Measurements from ENCODE around the gene DPYD.

Gene DPYD

GRCh38 chr1:97120806-97121205, 800.0 kb downstream of the DPYD start:
- DNase-seq = no peak

- DNase-seq = no peak
Measured at GRCh38 chr1:97119260-97120158, 801.3 kb downstream of the DPYD start.

- no peak for DNase-seq
Measured at GRCh38 chr1:97114842-97115241, 806.0 kb downstream of the DPYD start.

GRCh38 chr1:97112442-97112841, 808.4 kb downstream of the DPYD start:
- DNase-seq = no peak

GRCh38 chr1:97108179-97108578, 812.7 kb downstream of the DPYD start:
- DNase-seq = no peak

GRCh38 chr1:97105531-97105930, 815.3 kb downstream of the DPYD start:
- DNase-seq = no peak

- no peak for DNase-seq
Measured at GRCh38 chr1:97101509-97101908, 819.3 kb downstream of the DPYD start.

GRCh38 chr1:97097404-97097925, 823.4 kb downstream of the DPYD start:
- DNase-seq = no peak

- no peak for DNase-seq
Measured at GRCh38 chr1:97095764-97096163, 825.1 kb downstream of the DPYD start.

- no peak for DNase-seq
Measured at GRCh38 chr1:97094247-97094972, 826.4 kb downstream of the DPYD start.

GRCh38 chr1:97093741-97094140, 827.1 kb downstream of the DPYD start:
- DNase-seq = no peak

- DNase-seq = no peak
Measured at GRCh38 chr1:97092824-97093223, 828.0 kb downstream of the DPYD start.

GRCh38 chr1:97091679-97092078, 829.2 kb downstream of the DPYD start:
- DNase-seq = no peak

- DNase-seq = no peak
Measured at GRCh38 chr1:97091263-97091662, 829.6 kb downstream of the DPYD start.

GRCh38 chr1:97090725-97091124, 830.1 kb downstream of the DPYD start:
- DNase-seq = no peak

- DNase-seq = no peak
Measured at GRCh38 chr1:97089173-97089572, 831.7 kb downstream of the DPYD start.

- no peak for DNase-seq
Measured at GRCh38 chr1:97088391-97088790, 832.4 kb downstream of the DPYD start.

GRCh38 chr1:97084546-97084945, 836.3 kb downstream of the DPYD start:
- DNase-seq = no peak

- DNase-seq = no peak
Measured at GRCh38 chr1:97082160-97082848, 838.5 kb downstream of the DPYD start.

GRCh38 chr1:97078872-97079271, 842.0 kb downstream of the DPYD start:
- DNase-seq = no peak

- no peak for DNase-seq
Measured at GRCh38 chr1:97077221-97077620, 843.6 kb downstream of the DPYD start.

GRCh38 chr1:97074771-97075170, 846.1 kb downstream of the DPYD start:
- no peak for DNase-seq

GRCh38 chr1:97073936-97074335, 846.9 kb downstream of the DPYD start:
- no peak for DNase-seq

All from activated CD8-positive, alpha-beta memory T cell treated with anti-CD3 and anti-CD28 coated beads, Interleukin-2, amount 50 U/mL, for 48 hours (primary cell).